ENCODE measurements around the gene CXXC5. TPM values are rescaled to one million over a fixed set of nuclear protein-coding genes. Genes with fewer than 3 reads are reported as not detected.

CXXC5 gene
- total and polyA plus RNA-seq, 9 of the 15 experiments (the other 6 are each of a cell fraction or from before 2014, with no cell fraction given): 1.9 to 123 (median 45.8) TPM

DNA sequence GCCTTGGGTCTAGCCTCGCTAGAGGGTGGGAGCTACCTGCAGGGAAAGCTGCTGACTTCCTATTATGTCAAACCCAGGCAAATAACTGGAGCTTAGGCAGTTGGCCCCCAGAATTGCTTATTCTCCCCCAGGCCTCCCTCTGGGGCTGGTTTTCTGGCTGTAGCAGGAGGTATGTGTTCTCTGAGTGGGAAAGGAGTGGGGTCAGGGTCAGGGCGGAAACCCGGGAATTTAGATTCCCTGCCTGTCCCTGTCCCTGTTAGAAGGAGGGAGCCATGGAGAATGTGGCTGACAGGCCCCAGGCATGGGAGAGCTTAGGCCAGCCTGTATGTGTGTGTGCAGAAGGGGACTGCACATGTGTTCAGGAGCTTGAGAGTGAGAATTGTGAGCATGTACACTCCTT, 13.6 kb upstream of the CXXC5 start:
- Histone ChIP-seq H3K4me1 (replicated peaks in 1 of 2; ENCODE audit: control insufficient read depth in 2 of 2, insufficient read depth in 2 of 2, low read length in 2 of 2) (peaks cover 32 to 33% of the 10 kb centered on the region in 2 experiments), H3K36me3 (ENCODE audit: control insufficient read depth, insufficient read depth, low read length) (peaks cover 16% of the 10 kb centered on the region), H3K9me1 (ENCODE audit: control insufficient read depth, insufficient read depth, low read length) (no peaks in the 10 kb centered on the region), H4K20me1 (replicated peaks; ENCODE audit: control insufficient read depth, insufficient read depth, low read length) (0 out of 2 replicates have a peak, but pooled peaks cover 3% of the 10 kb centered on the region), H3K9ac (ENCODE audit: insufficient read depth in 1 of 2, low read depth in 2 of 2, low read length in 2 of 2) (no peak overlapping the region), H2AFZ (ENCODE audit: low read depth, low read length) (no peak overlapping the region), H3K4me2 (ENCODE audit: insufficient read depth, low read length) (no peak overlapping the region), H3K27me3 (ENCODE audit: control insufficient read depth in 2 of 2, insufficient read depth in 2 of 2, low read length in 2 of 2) (no peaks in the 10 kb centered on the region), H3K79me2 (ENCODE audit: control insufficient read depth, insufficient read depth, low read length) (peaks cover 21% of the 10 kb centered on the region; the same call in 2 of the 3 replicates), H3K27ac (ENCODE audit: extremely low read depth, low read depth, low read length) (no peak overlapping the region), H3K9me3 (replicated peaks; ENCODE audit: control insufficient read depth, insufficient read depth, low read depth, low read length) (no peaks in the 10 kb centered on the region), H3K4me3 (no peak overlapping the region)
- no peak for FAIRE-seq
- ChIA-PET CTCF (ENCODE audit: low intra/inter-chr PET ratio) (interaction anchor here (0.7 to 4.0 kb wide), 4 partner anchors 117 to 210 kb away, joined by 3 to 81 read pairs (median 3); no protein-coding TSS in a partner anchor), POLR2A (interaction anchor here (0.6 to 4.8 kb wide), 11 partner anchors 8 to 131 kb away, joined by 3 to 63 read pairs (median 4); partner anchors contain the start of gene CXXC5)
- in situ Hi-C loops (cut with MboI) (loop anchor here (5.0 to 10.0 kb wide), 2 partner anchors 128 to 220 kb away; no protein-coding TSS in a partner anchor), intact Hi-C loops (cut with micrococcal nuclease) (loop anchor here (5.0 to 10.0 kb wide), 2 partner anchors 208 to 330 kb away; no protein-coding TSS in a partner anchor)
- no peak for DNase-seq (ENCODE audit: extremely low read depth in 1 of 4, low spot score in 3 of 4)
- TF ChIP-seq L3MBTL2 (IDR thresholded peaks at IDR 0.05) (no peak), CHD1 (IDR thresholded peaks at IDR 0.05; ENCODE audit: low read length) (no peak), THRB (CRISPR knock-in tag; conservative IDR thresholded peaks at IDR 0.05) (no peak), TCF7 (IDR thresholded peaks at IDR 0.05; ENCODE audit: borderline replicate concordance) (no peak), HLTF (IDR thresholded peaks at IDR 0.05) (no peak), USF1 (CRISPR knock-in tag; IDR thresholded peaks at IDR 0.05) (no peak), LARP7 (IDR thresholded peaks at IDR 0.05) (no peak), CSDE1 (IDR thresholded peaks at IDR 0.05) (no peak), EHMT2 (IDR thresholded peaks at IDR 0.05) (no peak)
- WGBS (ENCODE audit: insufficient coverage, low coverage, missing lambda C conversion rate): 74% methylated on average over 3 of the region's 3 CpGs
- BruUV-seq (replicated peaks): no TSS peak
- ATAC-seq: no peak

Measured in K562 (cell line).